H1 (cell line): ENCODE data around the gene PSMC3IP. TPM values are rescaled to one million over a fixed set of nuclear protein-coding genes. Genes with fewer than 3 reads are reported as not detected.

Source experiments
- CTCF ChIA-PET: fragments of 300-600 bp; sonication (Branson Sonifier 250); formaldehyde crosslinking; loops from one replicate; lab custom pipeline; 2021; ENCODE audit not compliant: partially characterized antibody; lab: Charles Lee
- POLR2A ChIA-PET: fragments of 300-600 bp; sonication (Branson Sonifier 250); formaldehyde crosslinking; loops from one replicate; lab custom pipeline; 2021; ENCODE audit warnings: inconsistent platforms; ENCODE audit not compliant: partially characterized antibody; lab: Charles Lee
- DNase-seq, 2 experiments: peaks; one replicate each; pipeline versions ENCODE4 v3.0.0 to v3.0.0-alpha.2; 2010 to 2022; ENCODE audit warnings: low spot score in 2 of 2, low read depth in 1 of 2, mixed read lengths in 1 of 2
- FAIRE-seq: peaks from 2 replicates; lab custom pipeline; 2011; peaks lifted over from hg19 to GRCh38; lab: Jason Lieb, UNC
- H2AFZ ChIP-seq: 2 replicates; pipeline ENCODE4 v1.8.1; 2012; ENCODE audit warnings: low read length, inconsistent platforms
- H2AK5ac ChIP-seq: 2 replicates; pipeline ENCODE4 v1.6.1; 2013; ENCODE audit warnings: low read depth, low read length
- H2BK120ac ChIP-seq: replicated peaks from 2 replicates; pipeline ENCODE3; 2013; ENCODE audit warnings: low read depth, low read length, inconsistent platforms
- H2BK12ac ChIP-seq: 2 replicates; pipeline ENCODE4 v1.6.1; 2013; ENCODE audit warnings: low read depth, low read length
- H2BK15ac ChIP-seq: 2 replicates; pipeline ENCODE4 v1.6.1; 2013; ENCODE audit warnings: low read length
- H2BK20ac ChIP-seq: 2 replicates; pipeline ENCODE4 v1.6.1; 2013; ENCODE audit warnings: low read length
- H2BK5ac ChIP-seq: 2 replicates; pipeline ENCODE4 v1.6.1; 2013; ENCODE audit warnings: low read depth, low read length
- H3K14ac ChIP-seq: 2 replicates; pipeline ENCODE4 v1.6.1; 2013; ENCODE audit warnings: inconsistent platforms; ENCODE audit not compliant: insufficient read length
- H3K18ac ChIP-seq: 2 replicates; pipeline ENCODE4 v1.6.1; 2013; ENCODE audit warnings: low read length; ENCODE audit errors: extremely low read depth
- H3K23ac ChIP-seq: 2 replicates; pipeline ENCODE4 v1.6.1; 2013; ENCODE audit warnings: inconsistent platforms; ENCODE audit not compliant: insufficient read length
- H3K23me2 ChIP-seq: 2 replicates; pipeline ENCODE4 v1.6.1; 2013; ENCODE audit warnings: low read depth, low read length
- H3K27ac ChIP-seq: 2 replicates; pipeline ENCODE4 v1.6.1; 2011; ENCODE audit warnings: low read depth, low read length, inconsistent platforms
- H3K27me3 ChIP-seq, 4 experiments: replicated peaks in 1 of 4; 1 replicate in 1 of 4; 2 replicates in 3 of 4; pipeline versions ENCODE4 v1.6.1 to v1.8.1; 2011 to 2013; ENCODE audit warnings: low read length in 3 of 4, mild to moderate bottlenecking in 3 of 4, inconsistent platforms in 2 of 4, mixed read lengths in 2 of 4, moderate library complexity in 1 of 4; ENCODE audit not compliant: control insufficient read depth in 3 of 4, insufficient read depth in 3 of 4; ENCODE audit errors: extremely low read depth in 1 of 4
- H3K36me3 ChIP-seq, 4 experiments: 2 replicates each; pipeline versions ENCODE4 v1.6.1 to v1.8.1; 2011 to 2013; ENCODE audit warnings: mild to moderate bottlenecking in 4 of 4, low read length in 3 of 4, moderate library complexity in 2 of 4, control low read depth in 1 of 4, inconsistent platforms in 1 of 4; ENCODE audit not compliant: insufficient read depth in 4 of 4, control insufficient read depth in 2 of 4
- H3K4ac ChIP-seq: replicated peaks from 2 replicates; pipeline ENCODE3; 2013; ENCODE audit warnings: low read length, low read depth, mixed read lengths, inconsistent platforms; ENCODE audit not compliant: insufficient read length
- H3K4me1 ChIP-seq, 4 experiments: replicated peaks in 1 of 4; 1 replicate in 1 of 4; 2 replicates in 3 of 4; pipeline versions ENCODE4 v1.6.1 to v1.8.1; 2011 to 2013; ENCODE audit warnings: low read length in 3 of 4, inconsistent platforms in 2 of 4, mixed read lengths in 1 of 4; ENCODE audit not compliant: insufficient read depth in 4 of 4, control insufficient read depth in 3 of 4
- H3K4me2 ChIP-seq, 2 experiments: 2 replicates each; pipeline versions ENCODE4 v1.6.1 to v1.8.1; 2011 to 2013; ENCODE audit warnings: low read depth in 2 of 2, low read length in 2 of 2, control low read depth in 1 of 2, inconsistent platforms in 1 of 2, mild to moderate bottlenecking in 1 of 2; ENCODE audit not compliant: insufficient read depth in 1 of 2
- H3K4me3 ChIP-seq, 4 experiments: fragments of 200-600, 300-600 bp in 1 of 4; sonication (generic), shearing (Covaris generic), sonication (Bioruptor Twin) in 1 of 4; 2 replicates each; pipeline versions ENCODE4 v1.5.1 to v1.8.1; 2011 to 2016; ENCODE audit warnings: low read length in 4 of 4, low read depth in 3 of 4, control low read depth in 2 of 4, inconsistent platforms in 2 of 4, mild to moderate bottlenecking in 2 of 4, mixed read lengths in 1 of 4, moderate library complexity in 1 of 4; ENCODE audit not compliant: insufficient read depth in 2 of 4; ENCODE audit errors: extremely low read depth in 1 of 4
- H3K56ac ChIP-seq: replicated peaks from 2 replicates; pipeline ENCODE3; 2013; ENCODE audit warnings: low read depth, mild to moderate bottlenecking, mixed read lengths, low read length, inconsistent platforms; ENCODE audit not compliant: insufficient read length
- H3K79me1 ChIP-seq: 2 replicates; pipeline ENCODE4 v1.6.1; 2013; ENCODE audit warnings: low read depth, low read length, control low read depth
- H3K79me2 ChIP-seq, 2 experiments: 2 replicates each; pipeline versions ENCODE4 v1.6.1 to v1.8.1; 2012 to 2013; ENCODE audit warnings: low read length in 2 of 2, mild to moderate bottlenecking in 2 of 2, inconsistent platforms in 1 of 2; ENCODE audit not compliant: insufficient read depth in 2 of 2, control insufficient read depth in 1 of 2
- H3K9ac ChIP-seq, 4 experiments: replicated peaks in 1 of 4; 1 replicate in 1 of 4; 2 replicates in 3 of 4; pipeline versions ENCODE4 v1.6.1 to v1.8.1; 2011 to 2013; ENCODE audit warnings: low read depth in 3 of 4, low read length in 3 of 4, control low read depth in 2 of 4, mild to moderate bottlenecking in 2 of 4, moderate library complexity in 2 of 4, inconsistent platforms in 1 of 4; ENCODE audit errors: extremely low read depth in 1 of 4
- H3K9me3 ChIP-seq, 2 experiments: 2 replicates each; pipeline versions ENCODE4 v1.6.1 to v1.8.1; 2012 to 2013; ENCODE audit warnings: mild to moderate bottlenecking in 2 of 2, moderate library complexity in 2 of 2, control low read depth in 1 of 2, inconsistent platforms in 1 of 2, low read depth in 1 of 2, low read length in 1 of 2, mixed read lengths in 1 of 2; ENCODE audit not compliant: insufficient read depth in 2 of 2
- H4K20me1 ChIP-seq, 2 experiments: replicated peaks in 1 of 2; 2 replicates each; pipeline versions ENCODE3 to v1.8.1; 2011 to 2013; ENCODE audit warnings: inconsistent platforms in 2 of 2, low read length in 2 of 2, mild to moderate bottlenecking in 1 of 2; ENCODE audit not compliant: insufficient read depth in 2 of 2, control insufficient read depth in 1 of 2
- H4K5ac ChIP-seq: 2 replicates; pipeline ENCODE4 v1.6.1; 2013; ENCODE audit warnings: low read length, low read depth, mixed read lengths, inconsistent platforms; ENCODE audit not compliant: insufficient read length
- H4K8ac ChIP-seq: 2 replicates; pipeline ENCODE4 v1.8.0; 2013; ENCODE audit warnings: mild to moderate bottlenecking, moderate library complexity, low read length, inconsistent platforms; ENCODE audit not compliant: insufficient read depth; ENCODE audit errors: extremely low read depth
- H4K91ac ChIP-seq: replicated peaks from 2 replicates; pipeline ENCODE3; 2013; ENCODE audit warnings: low read length, mixed read lengths, inconsistent platforms; ENCODE audit not compliant: insufficient read length
- ASH2L ChIP-seq: fragments of 200-600, 300-600 bp; sonication (generic); IDR thresholded peaks from one replicate; pipeline ENCODE4 v1.7.1; 2017; ENCODE audit warnings: low read length
- CTBP2 ChIP-seq: IDR thresholded peaks from 2 replicates; pipeline ENCODE4 v1.7.0; 2011; ENCODE audit warnings: borderline replicate concordance, mild to moderate bottlenecking, moderate library complexity, mixed read lengths, low read length; ENCODE audit not compliant: insufficient read depth, insufficient read length
- HDAC6 ChIP-seq: IDR thresholded peaks from one replicate; pipeline ENCODE4 v1.7.1; 2012; ENCODE audit warnings: low read depth, mild to moderate bottlenecking, inconsistent platforms, low read length, moderate library complexity
- KDM5A ChIP-seq: fragments of 200-600 bp; IDR thresholded peaks from 2 replicates; pipeline ENCODE4 v1.7.1; 2012; ENCODE audit warnings: mild to moderate bottlenecking, low read length, inconsistent platforms, mixed read lengths
- POU5F1 ChIP-seq: IDR thresholded peaks from 2 replicates; pipeline ENCODE4 v1.6.1; 2011; ENCODE audit warnings: low read depth, mild to moderate bottlenecking, low read length, moderate library complexity
- RBBP5 ChIP-seq: IDR thresholded peaks from 2 replicates; pipeline ENCODE4 v1.7.1; 2012; ENCODE audit warnings: low read depth, mild to moderate bottlenecking, inconsistent platforms, low read length, moderate library complexity, borderline replicate concordance
- RNF2 ChIP-seq: fragments of 200-900, 300-1000 bp; sonication (generic); IDR thresholded peaks from 2 replicates; pipeline ENCODE4 v1.7.1; 2016; ENCODE audit warnings: borderline replicate concordance, low read depth, mild to moderate bottlenecking, antibody characterized with exemption, low read length; ENCODE audit not compliant: poor library complexity, severe bottlenecking; ENCODE audit errors: missing control alignments
- SIN3A ChIP-seq, 2 experiments: IDR thresholded peaks in 1 of 2; conservative IDR thresholded peaks in 1 of 2; 2 replicates each; pipeline ENCODE4 v1.6.1; 2011 to 2012; ENCODE audit warnings: low read length in 2 of 2, improper control_type of control experiment in 1 of 2, low read depth in 1 of 2, mild to moderate bottlenecking in 1 of 2
- SIX5 ChIP-seq: IDR thresholded peaks from 2 replicates; pipeline ENCODE4 v1.6.1; 2011; ENCODE audit warnings: mild to moderate bottlenecking, low read depth, low read length
- SP1 ChIP-seq: IDR thresholded peaks from 2 replicates; pipeline ENCODE4 v1.6.1; 2011; ENCODE audit warnings: low read depth, low read length
- SP4 ChIP-seq: IDR thresholded peaks from 2 replicates; pipeline ENCODE4 v1.6.1; 2012; ENCODE audit warnings: low read length, inconsistent platforms
- TCF12 ChIP-seq: IDR thresholded peaks from 2 replicates; pipeline ENCODE4 v1.6.1; 2011; ENCODE audit warnings: low read depth, mild to moderate bottlenecking, low read length
- WGBS, 2 experiments: shearing (Covaris generic) in 1 of 2; methylation state at CpG; one replicate each; pipeline versions ENCODE4 v1.1.6 to v1.1.7; 2013 to 2015; ENCODE audit warnings: low lambda C conversion rate in 2 of 2, mixed read lengths in 2 of 2, inconsistent platforms in 1 of 2, low coverage in 1 of 2, missing lambda C conversion rate in 1 of 2; ENCODE audit not compliant: insufficient replicate concordance in 2 of 2, insufficient coverage in 1 of 2, insufficient read length in 1 of 2; ENCODE audit errors: extremely low coverage in 1 of 2, missing lambda C conversion rate in 1 of 2; 5-methylcytosine and 5-hydroxymethylcytosine counted together
- polyA plus RNA-seq, 7 experiments: library from polyadenylated mRNA; depleted of rRNA in 3 of 7; stranded (reverse) in 5 of 7; unstranded in 2 of 7; fragments of >200 nt in 5 of 7; fragments of 200-250 nt in 2 of 7; gene quantifications; 1 replicate in 5 of 7; 2 replicates in 1 of 7; 4 replicates in 1 of 7; pipeline versions ENCODE4 v1.2.1 to v1.2.3, GENCODE V29; 2011 to 2013; ENCODE audit warnings: missing spikeins in 2 of 7, mixed read lengths in 2 of 7
- total RNA-seq: library from RNA; stranded (reverse); fragmentation: NEBNext Ultra II Directional; extraction: Animal tissue kit (Norgen Biotek cat#: 25700); gene quantifications from 2 replicates; pipeline ENCODE4 v1.2.1, GENCODE V29; 2021
- TF ChIP-seq, protein P1 (sequence below): IDR thresholded peaks from 2 replicates; pipeline ENCODE4 v1.6.1; 2011; ENCODE audit warnings: low read depth, mild to moderate bottlenecking, low read length; ENCODE audit not compliant: insufficient read depth

Gene PSMC3IP
- total and polyA plus RNA-seq, 2 of the 8 experiments (the other 6 are each of a cell fraction or from before 2014, with no cell fraction given), result 11.5 to 21.9 TPM

DNA sequence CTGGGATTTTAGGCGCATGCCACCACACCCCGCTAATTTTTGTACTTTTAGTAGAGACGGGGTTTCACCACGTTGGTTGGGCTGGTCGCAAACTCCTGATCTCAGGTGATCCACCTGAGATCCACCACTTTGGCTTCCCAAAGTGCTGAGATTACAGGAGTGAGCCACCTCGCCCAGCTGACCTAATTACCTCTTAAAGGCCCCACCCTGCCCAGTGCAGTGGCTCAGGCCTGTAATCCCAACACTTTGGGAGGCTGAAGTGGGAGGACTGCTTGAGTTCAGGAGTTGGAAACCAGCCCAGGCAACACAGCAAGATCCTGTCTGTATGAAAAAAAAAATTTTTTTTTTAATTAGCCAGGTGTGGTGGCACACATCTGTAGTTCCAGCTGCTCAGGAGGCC lies 18.5 kb downstream of the PSMC3IP start:
- ChIA-PET POLR2A (interaction anchor here (1.0 to 1.2 kb wide), 3 partner anchors 11 to 120 kb away, joined by 3 to 4 read pairs (median 4); no protein-coding TSS in a partner anchor), CTCF (interaction anchor here (0.7 to 1.2 kb wide), 3 partner anchors 8 to 486 kb away, joined by 3 to 5 read pairs (median 3); no protein-coding TSS in a partner anchor)
- peaks cover 0 to 14% (median 7%) of the 10 kb centered on the region in 4 experiments; a peak in 6 of 7 replicates for H3K4me1 ChIP-seq
- peaks cover 0 to 1% of the 10 kb centered on the region in 2 experiments for H4K20me1 ChIP-seq
- no peak overlapping the region for H3K27ac ChIP-seq
- WGBS, 2 experiments, result 97% methylated on average over 6 of the region's 6 CpGs; no CpG with 5 or more reads in 1 of the 2 experiments
- H3K79me1 ChIP-seq, result peaks cover 14% of the 10 kb centered on the region
- no peak overlapping the region for H2BK5ac ChIP-seq
- no peak overlapping the region for H3K56ac ChIP-seq
- no peak overlapping the region for H2BK12ac ChIP-seq
- no peaks in the 10 kb centered on the region; a peak in 1 of 8 replicates for H3K36me3 ChIP-seq
- no peak overlapping the region for H2AFZ ChIP-seq
- H4K5ac ChIP-seq, result no peak overlapping the region
- H3K9me3 ChIP-seq, result no peaks in the 10 kb centered on the region
- H4K91ac ChIP-seq, result no peak overlapping the region
- no peak overlapping the region for H2BK20ac ChIP-seq
- DNase-seq, result no peak
- H4K8ac ChIP-seq, result no peak overlapping the region
- H2BK15ac ChIP-seq, result no peak overlapping the region
- peaks cover 10% of the 10 kb centered on the region for H3K23me2 ChIP-seq
- H2BK120ac ChIP-seq, result no peak overlapping the region
- FAIRE-seq, result no peak
- H3K23ac ChIP-seq, result no peak overlapping the region
- no peak overlapping the region for H2AK5ac ChIP-seq
- H3K79me2 ChIP-seq, result peaks cover 9 to 17% of the 10 kb centered on the region in 2 experiments; a peak in 3 of 4 replicates
- H3K4me3 ChIP-seq, result no peak overlapping the region
- H3K4me2 ChIP-seq, result no peak overlapping the region
- no peak overlapping the region for H3K9ac ChIP-seq
- no peak overlapping the region for H3K14ac ChIP-seq
- H3K18ac ChIP-seq, result no peak overlapping the region
- H3K27me3 ChIP-seq, result no peaks in the 10 kb centered on the region; a peak in 1 of 7 replicates
- no peak overlapping the region for H3K4ac ChIP-seq
- TF ChIP-seq RNF2 (no peak), KDM5A (no peak), ASH2L (no peak), CTBP2 (no peak), SP4 (no peak), SIX5 (no peak), SIN3A (conservative IDR thresholded peaks at IDR 0.05 in 1 of 2, IDR thresholded peaks at IDR 0.05 in 1 of 2; ENCODE audit: low read depth in 1 of 2, low read length in 2 of 2) (no peak), POU5F1 (no peak), RBBP5 (no peak), SP1 (no peak), HDAC6 (no peak), TCF12 (no peak)
- TF ChIP-seq, protein P1, sequence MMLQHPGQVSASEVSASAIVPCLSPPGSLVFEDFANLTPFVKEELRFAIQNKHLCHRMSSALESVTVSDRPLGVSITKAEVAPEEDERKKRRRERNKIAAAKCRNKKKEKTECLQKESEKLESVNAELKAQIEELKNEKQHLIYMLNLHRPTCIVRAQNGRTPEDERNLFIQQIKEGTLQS, result no peak
